GM12801 (cell line): ENCODE results near the gene ASIC2.

Experiments
- CTCF ChIP-seq: IDR thresholded peaks from one replicate; pipeline ENCODE4 v1.5.1; 2011; ENCODE audit warnings: control low read depth; ENCODE audit not compliant: insufficient read length; ENCODE audit errors: extremely low read depth

Gene ASIC2

GRCh38 chr17:33057564-33057963 lies 235.5 kb downstream of the ASIC2 start:
- TF ChIP-seq CTCF, result no peak

- TF ChIP-seq CTCF, result no peak
Measured at GRCh38 chr17:33056399-33057146, 236.5 kb downstream of the ASIC2 start.

GRCh38 chr17:33055746-33056145 lies 237.3 kb downstream of the ASIC2 start:
- no peak for TF ChIP-seq CTCF

- TF ChIP-seq CTCF, result no peak
Measured at GRCh38 chr17:33055171-33055611, 237.9 kb downstream of the ASIC2 start.

- no peak for TF ChIP-seq CTCF
Measured at GRCh38 chr17:33054412-33054811, 238.7 kb downstream of the ASIC2 start.

GRCh38 chr17:33053676-33054075 lies 239.4 kb downstream of the ASIC2 start:
- TF ChIP-seq CTCF, result no peak

- no peak for TF ChIP-seq CTCF
Measured at GRCh38 chr17:33052856-33053255, 240.2 kb downstream of the ASIC2 start.
